Panc1 (cell line): ENCODE measurements around the gene ALDH1B1. TPM values are rescaled to one million over a fixed set of nuclear protein-coding genes. Genes with fewer than 3 reads are reported as not detected.

ENCODE experiments used
- ATAC-seq: fragments of 200-7000 bp; cut with Tn5 transposase; 2 replicates; pipeline ENCODE4 v1.9.1; 2020; ENCODE audit warnings: mild to moderate bottlenecking, moderate library complexity
- BruUV-seq: library from RNA; stranded (reverse); fragments of 400-500 nt; replicated peaks from 2 replicates; lab custom pipeline; 2021; lab: Mats Ljungman, UMichigan
- CTCF ChIA-PET: fragments of 300-600 bp; sonication (Branson Sonifier 250); formaldehyde crosslinking; loops from one replicate; lab custom pipeline; 2022; ENCODE audit warnings: antibody characterized with exemption; lab: Charles Lee
- POLR2A ChIA-PET: fragments of 300-600 bp; sonication (Branson Sonifier 250); formaldehyde crosslinking; loops from one replicate; lab custom pipeline; 2022; ENCODE audit warnings: antibody characterized with exemption; lab: Charles Lee
- DNase-seq: peaks from one replicate; pipeline ENCODE4 v3.0.0-alpha.2; 2010; ENCODE audit warnings: low read depth, low spot score
- H3K27ac ChIP-seq: 2 replicates; pipeline ENCODE4 v1.5.1; 2011; ENCODE audit warnings: mild to moderate bottlenecking, low read length, inconsistent platforms
- H3K27me3 ChIP-seq: fragments of 200-500 bp; sonication (Bioruptor generic); 2 replicates; pipeline ENCODE4 v1.6.0; 2014; ENCODE audit warnings: low read length, inconsistent platforms; ENCODE audit not compliant: control insufficient read depth, insufficient read depth
- H3K36me3 ChIP-seq: fragments of 200-500 bp; sonication (Bioruptor generic); 2 replicates; pipeline ENCODE4 v1.5.1; 2014; ENCODE audit warnings: inconsistent platforms, mild to moderate bottlenecking, low read length, moderate library complexity; ENCODE audit not compliant: control insufficient read depth, insufficient read depth
- H3K4me1 ChIP-seq: 2 replicates; pipeline ENCODE4 v1.5.1; 2011; ENCODE audit warnings: inconsistent platforms, mild to moderate bottlenecking, low read length, moderate library complexity; ENCODE audit not compliant: control insufficient read depth, insufficient read depth
- H3K4me3 ChIP-seq, 2 experiments: 2 replicates each; pipeline ENCODE4 v1.5.1; 2011 to 2012; ENCODE audit warnings: low read depth in 2 of 2, low read length in 2 of 2, mild to moderate bottlenecking in 2 of 2, inconsistent platforms in 1 of 2, moderate library complexity in 1 of 2
- H3K9me3 ChIP-seq: fragments of 200-500 bp; sonication (Bioruptor generic); 2 replicates; pipeline ENCODE4 v1.5.1; 2014; ENCODE audit warnings: low read depth, mild to moderate bottlenecking, inconsistent platforms, low read length, moderate library complexity; ENCODE audit not compliant: control insufficient read depth, insufficient read depth
- CTCF ChIP-seq: fragments of 450-650 bp; IDR thresholded peaks from 2 replicates; pipeline ENCODE4 v1.5.1; 2017; ENCODE audit warnings: mild to moderate bottlenecking
- POLR2AphosphoS5 ChIP-seq: IDR thresholded peaks from 2 replicates; pipeline ENCODE4 v1.6.1; 2012; ENCODE audit warnings: mild to moderate bottlenecking, low read depth, low read length, moderate library complexity
- SIN3A ChIP-seq: IDR thresholded peaks from 2 replicates; pipeline ENCODE4 v1.6.1; 2012; ENCODE audit warnings: low read depth, mild to moderate bottlenecking, low read length, moderate library complexity, borderline replicate concordance; ENCODE audit not compliant: insufficient read depth
- TCF7L2 ChIP-seq: IDR thresholded peaks from 2 replicates; pipeline ENCODE4 v1.6.1; 2011; ENCODE audit warnings: mild to moderate bottlenecking, low read depth, low read length, inconsistent platforms
- in situ Hi-C: cut with HindIII; loops from 2 replicates; pipeline ENCODE4 v1.10.0; 2016; ENCODE audit warnings: low sequenced_read_pairs, low pct_unique_long_range_greater_than_20kb
- intact Hi-C: fragments of 100-400 bp; cut with micrococcal nuclease; formaldehyde crosslinking; loops from one replicate; pipeline ENCODE4 v1.10.0; 2022; ENCODE audit not compliant: unreplicated experiment
- total RNA-seq: library from RNA; stranded (reverse); gene quantifications from one replicate; pipeline ENCODE4 v1.2.1, GENCODE V29; 2021; ENCODE audit not compliant: unreplicated experiment
- TF ChIP-seq, protein P1 (sequence below), 2 experiments: IDR thresholded peaks; 2 replicates each; pipeline ENCODE4 v1.6.1; 2011 to 2012; ENCODE audit warnings: low read depth in 2 of 2, control low read depth in 1 of 2, low read length in 1 of 2, mild to moderate bottlenecking in 1 of 2, moderate library complexity in 1 of 2; ENCODE audit not compliant: insufficient read depth in 1 of 2

Gene ALDH1B1
- total RNA-seq, 1 experiment from 2014 or later: 34.2 TPM

DNA sequence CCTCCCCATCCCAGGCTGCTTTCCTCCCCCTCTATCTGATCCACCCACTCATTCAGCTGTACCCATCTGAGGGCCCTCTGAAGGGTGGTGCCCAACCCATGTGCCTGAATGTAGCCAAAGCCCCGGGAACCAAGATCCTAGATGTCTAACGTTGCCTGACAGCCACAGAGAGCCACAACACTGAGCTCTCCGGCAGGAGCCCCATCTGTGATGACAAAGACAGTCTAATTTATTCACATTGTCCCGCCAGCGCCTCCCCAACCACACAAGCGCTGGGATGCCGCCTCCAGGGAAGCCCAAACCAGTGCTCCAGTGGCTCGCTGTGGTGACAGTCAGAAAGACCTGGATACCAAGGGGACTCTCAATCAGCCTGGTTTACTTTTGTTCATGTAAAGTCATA is 23.4 kb downstream of the ALDH1B1 start:
- Histone ChIP-seq H3K9me3 (no peaks in the 10 kb centered on the region), H3K4me3 (no peak overlapping the region), H3K27me3 (no peaks in the 10 kb centered on the region), H3K4me1 (no peaks in the 10 kb centered on the region), H3K27ac (no peak overlapping the region), H3K36me3 (no peaks in the 10 kb centered on the region)
- DNase-seq (no peak), ATAC-seq (no peak)
- ChIA-PET POLR2A (no interaction called here), CTCF (no interaction called here)
- intact Hi-C loops (no loop called here), in situ Hi-C loops (no loop called here)
- BruUV-seq: no TSS peak
- TF ChIP-seq SIN3A (no peak), CTCF (no peak), TCF7L2 (no peak), POLR2AphosphoS5 (no peak)
- TF ChIP-seq, protein P1, sequence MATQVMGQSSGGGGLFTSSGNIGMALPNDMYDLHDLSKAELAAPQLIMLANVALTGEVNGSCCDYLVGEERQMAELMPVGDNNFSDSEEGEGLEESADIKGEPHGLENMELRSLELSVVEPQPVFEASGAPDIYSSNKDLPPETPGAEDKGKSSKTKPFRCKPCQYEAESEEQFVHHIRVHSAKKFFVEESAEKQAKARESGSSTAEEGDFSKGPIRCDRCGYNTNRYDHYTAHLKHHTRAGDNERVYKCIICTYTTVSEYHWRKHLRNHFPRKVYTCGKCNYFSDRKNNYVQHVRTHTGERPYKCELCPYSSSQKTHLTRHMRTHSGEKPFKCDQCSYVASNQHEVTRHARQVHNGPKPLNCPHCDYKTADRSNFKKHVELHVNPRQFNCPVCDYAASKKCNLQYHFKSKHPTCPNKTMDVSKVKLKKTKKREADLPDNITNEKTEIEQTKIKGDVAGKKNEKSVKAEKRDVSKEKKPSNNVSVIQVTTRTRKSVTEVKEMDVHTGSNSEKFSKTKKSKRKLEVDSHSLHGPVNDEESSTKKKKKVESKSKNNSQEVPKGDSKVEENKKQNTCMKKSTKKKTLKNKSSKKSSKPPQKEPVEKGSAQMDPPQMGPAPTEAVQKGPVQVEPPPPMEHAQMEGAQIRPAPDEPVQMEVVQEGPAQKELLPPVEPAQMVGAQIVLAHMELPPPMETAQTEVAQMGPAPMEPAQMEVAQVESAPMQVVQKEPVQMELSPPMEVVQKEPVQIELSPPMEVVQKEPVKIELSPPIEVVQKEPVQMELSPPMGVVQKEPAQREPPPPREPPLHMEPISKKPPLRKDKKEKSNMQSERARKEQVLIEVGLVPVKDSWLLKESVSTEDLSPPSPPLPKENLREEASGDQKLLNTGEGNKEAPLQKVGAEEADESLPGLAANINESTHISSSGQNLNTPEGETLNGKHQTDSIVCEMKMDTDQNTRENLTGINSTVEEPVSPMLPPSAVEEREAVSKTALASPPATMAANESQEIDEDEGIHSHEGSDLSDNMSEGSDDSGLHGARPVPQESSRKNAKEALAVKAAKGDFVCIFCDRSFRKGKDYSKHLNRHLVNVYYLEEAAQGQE (IDR thresholded peaks at IDR 0.05; ENCODE audit: insufficient read depth in 1 of 2, low read depth in 2 of 2, low read length in 1 of 2): no peak

DNA sequence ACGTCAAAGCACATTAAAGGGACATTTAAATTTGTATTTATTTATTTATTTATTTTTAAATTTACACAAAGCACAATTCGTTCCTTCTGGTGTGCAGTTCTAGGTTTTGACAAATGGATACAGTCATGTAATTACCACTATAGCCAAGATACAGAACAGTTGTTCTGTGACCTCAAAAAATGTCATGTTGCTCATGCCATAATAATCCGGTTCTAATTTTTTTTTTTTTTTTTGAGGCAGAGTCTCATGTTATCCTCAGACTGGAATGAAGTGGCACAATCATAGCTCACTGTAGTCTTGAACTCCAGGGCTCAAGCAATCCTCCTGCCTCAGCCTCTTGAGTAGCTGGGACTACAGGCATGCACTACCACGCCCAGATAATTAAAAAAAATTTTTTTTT is 24.0 kb downstream of the ALDH1B1 start:
- no peak overlapping the region for H3K27ac ChIP-seq
- H3K4me1 ChIP-seq: no peaks in the 10 kb centered on the region
- no peak overlapping the region for H3K4me3 ChIP-seq
- no TSS peak for BruUV-seq
- H3K36me3 ChIP-seq: no peaks in the 10 kb centered on the region
- intact Hi-C loops (no loop called here), in situ Hi-C loops (no loop called here)
- H3K27me3 ChIP-seq: no peaks in the 10 kb centered on the region
- ATAC-seq (no peak), DNase-seq (no peak)
- POLR2A ChIA-PET: no interaction called here
- CTCF ChIA-PET: no interaction called here
- TF ChIP-seq POLR2AphosphoS5: no peak
- no peak for TF ChIP-seq TCF7L2
- TF ChIP-seq SIN3A: no peak
- TF ChIP-seq CTCF: no peak
- H3K9me3 ChIP-seq: no peaks in the 10 kb centered on the region
